Keratinocyte (primary cell): ENCODE data around the gene NRP1. TPM values are rescaled to one million over a fixed set of nuclear protein-coding genes. Genes with fewer than 3 reads are reported as not detected.

Experiments used
- DNase-seq: peaks from one replicate; pipeline ENCODE4 v3.0.0-alpha.2; 2011; ENCODE audit warnings: low read depth, missing footprints, low spot score
- FAIRE-seq: peaks from 2 replicates; lab custom pipeline; 2011; peaks lifted over from hg19 to GRCh38; lab: Jason Lieb, UNC
- H2AFZ ChIP-seq: 2 replicates; pipeline ENCODE4 v1.6.0; 2012; ENCODE audit warnings: low read length, control low read depth, inconsistent platforms; ENCODE audit not compliant: control insufficient read depth
- H3K27ac ChIP-seq: 2 replicates; pipeline ENCODE4 v1.5.1; 2011; ENCODE audit warnings: low read length; ENCODE audit not compliant: control insufficient read depth, insufficient read depth
- H3K27me3 ChIP-seq: 3 replicates; pipeline ENCODE4 v1.6.0; 2011; ENCODE audit warnings: low read length; ENCODE audit not compliant: control insufficient read depth, insufficient read depth; ENCODE audit errors: extremely low read depth
- H3K36me3 ChIP-seq, 2 experiments: 2 replicates in 1 of 2; 3 replicates in 1 of 2; pipeline ENCODE4 v1.5.1; 2011; ENCODE audit warnings: low read length in 2 of 2, mild to moderate bottlenecking in 1 of 2; ENCODE audit not compliant: control insufficient read depth in 2 of 2, insufficient read depth in 2 of 2; ENCODE audit errors: extremely low read depth in 1 of 2
- H3K4me1 ChIP-seq: 3 replicates; pipeline ENCODE4 v1.5.1; 2011; ENCODE audit warnings: low read length; ENCODE audit not compliant: control insufficient read depth, insufficient read depth; ENCODE audit errors: extremely low read depth
- H3K4me2 ChIP-seq: 3 replicates; pipeline ENCODE4 v1.6.0; 2011; ENCODE audit warnings: low read depth, low read length; ENCODE audit not compliant: control insufficient read depth, insufficient read depth; ENCODE audit errors: extremely low read depth
- H3K4me3 ChIP-seq, 3 experiments: fragments of 200-600 bp in 1 of 3; sonication (generic) in 1 of 3; 2 replicates in 2 of 3; 3 replicates in 1 of 3; pipeline ENCODE4 v1.5.1; 2011 to 2016; ENCODE audit warnings: low read length in 3 of 3, mild to moderate bottlenecking in 3 of 3, control low read depth in 2 of 3, inconsistent platforms in 1 of 3, low read depth in 1 of 3, mixed read lengths in 1 of 3, mixed run types in 1 of 3, moderate library complexity in 1 of 3; ENCODE audit not compliant: control insufficient read depth in 2 of 3, insufficient read depth in 2 of 3; ENCODE audit errors: extremely low read depth in 1 of 3
- H3K79me2 ChIP-seq: 2 replicates; pipeline ENCODE4 v1.6.0; 2012; ENCODE audit warnings: low read length; ENCODE audit not compliant: control insufficient read depth, insufficient read depth
- H3K9ac ChIP-seq: 3 replicates; pipeline ENCODE4 v1.6.0; 2011; ENCODE audit warnings: low read length; ENCODE audit not compliant: control insufficient read depth, insufficient read depth; ENCODE audit errors: extremely low read depth
- H3K9me1 ChIP-seq: 3 replicates; pipeline ENCODE4 v1.6.0; 2011; ENCODE audit warnings: low read length; ENCODE audit not compliant: control insufficient read depth, insufficient read depth; ENCODE audit errors: extremely low read depth
- H3K9me3 ChIP-seq: 2 replicates; pipeline ENCODE4 v1.5.1; 2012; ENCODE audit warnings: low read depth, low read length; ENCODE audit not compliant: control insufficient read depth
- H4K20me1 ChIP-seq: 3 replicates; pipeline ENCODE4 v1.6.0; 2011; ENCODE audit warnings: low read length; ENCODE audit not compliant: control insufficient read depth, insufficient read depth; ENCODE audit errors: extremely low read depth
- CTCF ChIP-seq, 3 experiments: IDR thresholded peaks in 1 of 3; conservative IDR thresholded peaks in 1 of 3; optimal IDR thresholded peaks in 1 of 3; 2 replicates in 2 of 3; 3 replicates in 1 of 3; pipeline versions ENCODE3 to v1.5.1; 2011; ENCODE audit warnings: low read length in 3 of 3, mild to moderate bottlenecking in 3 of 3, moderate library complexity in 2 of 3, control low read depth in 1 of 3, inconsistent platforms in 1 of 3; ENCODE audit not compliant: insufficient read depth in 2 of 3; ENCODE audit errors: extremely low read depth in 1 of 3
- EZH2 ChIP-seq: IDR thresholded peaks from one replicate; pipeline ENCODE4 v1.6.1; 2012; ENCODE audit warnings: inconsistent platforms, mild to moderate bottlenecking, low read length, moderate library complexity
- dilution Hi-C: fragments of 300-500 bp; cut with MboI; formaldehyde crosslinking; loops from one replicate; pipeline ENCODE4 v1.7.0; 2020; ENCODE audit warnings: low sequenced_read_pairs; ENCODE audit not compliant: extremely low pct_ligation_motif_present
- polyA plus RNA-seq, 5 experiments: library from polyadenylated mRNA; depleted of rRNA in 3 of 5; stranded (reverse) in 3 of 5; stranded (forward) in 1 of 5; unstranded in 1 of 5; fragments of >200 nt; gene quantifications; 1 replicate in 1 of 5; 2 replicates in 3 of 5; 3 replicates in 1 of 5; pipeline versions ENCODE4 v1.2.1 to v1.2.3, GENCODE V29; 2011 to 2012; ENCODE audit warnings: missing spikeins in 2 of 5, low read depth in 1 of 5, low replicate concordance in 1 of 5

Gene NRP1
- polyA plus RNA-seq, 1 donor (not counting 4 experiments of a cell fraction or from before 2014, with no cell fraction given) = 36.2 TPM

- Histone ChIP-seq H3K27ac (no peak overlapping the region), H3K9me1 (no peaks in the 10 kb centered on the region), H2AFZ (no peak overlapping the region), H3K9me3 (no peaks in the 10 kb centered on the region), H3K4me1 (peaks cover under 1% of the 10 kb centered on the region), H3K36me3 (no peaks in the 10 kb centered on the region), H3K9ac (no peak overlapping the region), H3K79me2 (no peaks in the 10 kb centered on the region), H4K20me1 (no peaks in the 10 kb centered on the region), H3K4me2 (no peak overlapping the region), H3K27me3 (no peaks in the 10 kb centered on the region), H3K4me3 (no peak overlapping the region)
- dilution Hi-C loops = no loop called here
- FAIRE-seq = no peak
- no peak for TF ChIP-seq CTCF (optimal IDR thresholded peaks at IDR 0.05 in 1 of 3, IDR thresholded peaks at IDR 0.05 in 1 of 3, conservative IDR thresholded peaks at IDR 0.05 in 1 of 3; ENCODE audit: extremely low read depth in 1 of 3, insufficient read depth in 2 of 3, low read length in 3 of 3)
- TF ChIP-seq EZH2 = no peak
- no peak for DNase-seq
Measured at GRCh38 chr10:33382921-33383713, 48.6 kb upstream of the NRP1 start.

GRCh38 chr10:33382216-33382600, 47.7 kb upstream of the NRP1 start:
- Histone ChIP-seq H3K27ac (no peak overlapping the region), H3K79me2 (no peaks in the 10 kb centered on the region), H4K20me1 (no peaks in the 10 kb centered on the region), H3K27me3 (no peaks in the 10 kb centered on the region), H3K4me2 (no peak overlapping the region), H3K9me1 (no peaks in the 10 kb centered on the region), H3K9ac (no peak overlapping the region), H3K9me3 (no peaks in the 10 kb centered on the region), H3K36me3 (no peaks in the 10 kb centered on the region), H2AFZ (no peak overlapping the region), H3K4me3 (no peak overlapping the region), H3K4me1 (peaks cover 9% of the 10 kb centered on the region)
- no peak for DNase-seq
- no peak for FAIRE-seq
- TF ChIP-seq EZH2 (no peak), CTCF (optimal IDR thresholded peaks at IDR 0.05 in 1 of 3, IDR thresholded peaks at IDR 0.05 in 1 of 3, conservative IDR thresholded peaks at IDR 0.05 in 1 of 3; ENCODE audit: extremely low read depth in 1 of 3, insufficient read depth in 2 of 3, low read length in 3 of 3) (no peak)
- dilution Hi-C loops = no loop called here
